OCI-LY1 (cell line): Measurements from ENCODE around the gene CDC37.

Experiments used
- H2AFZ ChIP-seq: fragments of 200-600 bp; sonication (generic), shearing (Covaris generic); 2 replicates; pipeline ENCODE4 v1.6.0; 2014; ENCODE audit warnings: antibody characterized with exemption, mild to moderate bottlenecking, low read length
- H3F3A ChIP-seq: fragments of 200-600 bp; sonication (generic), shearing (Covaris generic); 2 replicates; pipeline ENCODE4 v1.6.0; 2014; ENCODE audit warnings: mild to moderate bottlenecking, antibody characterized with exemption, low read length, moderate library complexity; ENCODE audit not compliant: insufficient read depth
- H3K27ac ChIP-seq: fragments of 200-600 bp; sonication (generic); 2 replicates; pipeline ENCODE4 v1.5.1; 2014; ENCODE audit warnings: low read length, mixed run types, mild to moderate bottlenecking, low read depth; ENCODE audit not compliant: poor library complexity, severe bottlenecking
- H3K27me3 ChIP-seq: fragments of 200-600 bp; sonication (generic); 2 replicates; pipeline ENCODE4 v1.6.0; 2014; ENCODE audit warnings: antibody characterized with exemption, mild to moderate bottlenecking, low read length, moderate library complexity; ENCODE audit not compliant: insufficient read depth
- H3K36me3 ChIP-seq: fragments of 200-600 bp; sonication (generic); 2 replicates; pipeline ENCODE4 v1.6.1; 2014; ENCODE audit warnings: mild to moderate bottlenecking, antibody characterized with exemption, low read length, moderate library complexity, mixed read lengths; ENCODE audit not compliant: insufficient read depth
- H3K4me1 ChIP-seq: fragments of 200-600 bp; sonication (generic); 2 replicates; pipeline ENCODE4 v1.5.1; 2014; ENCODE audit warnings: mild to moderate bottlenecking, low read length, moderate library complexity; ENCODE audit not compliant: insufficient read depth, severe bottlenecking
- H3K4me2 ChIP-seq: fragments of 200-600 bp; sonication (generic), shearing (Covaris generic); 2 replicates; pipeline ENCODE4 v1.6.1; 2014; ENCODE audit warnings: low read length
- H3K4me3 ChIP-seq: fragments of 200-600 bp; sonication (generic); 2 replicates; pipeline ENCODE4 v1.5.1; 2014; ENCODE audit warnings: low read length, low read depth, mild to moderate bottlenecking, mixed read lengths; ENCODE audit not compliant: poor library complexity, severe bottlenecking
- H3K79me2 ChIP-seq: fragments of 200-600 bp; shearing (Covaris generic); 2 replicates; pipeline ENCODE4 v1.6.1; 2016; ENCODE audit warnings: mixed run types, low read length, mixed read lengths; ENCODE audit not compliant: insufficient read depth
- H3K9ac ChIP-seq: fragments of 200-600 bp; sonication (generic), shearing (Covaris generic); 2 replicates; pipeline ENCODE4 v1.6.1; 2014; ENCODE audit warnings: mild to moderate bottlenecking, low read length, mixed read lengths
- H3K9me2 ChIP-seq: fragments of 200-600 bp; sonication (generic), shearing (Covaris generic); 2 replicates; pipeline ENCODE4 v1.6.1; 2014; ENCODE audit warnings: low read depth, mild to moderate bottlenecking, low read length, mixed read lengths
- H3K9me3 ChIP-seq: fragments of 200-600 bp; shearing (Covaris generic); 2 replicates; pipeline ENCODE4 v1.6.1; 2014; ENCODE audit warnings: low read length, mixed read lengths
- H4K20me1 ChIP-seq: fragments of 200-600 bp; sonication (generic), shearing (Covaris generic); 2 replicates; pipeline ENCODE4 v1.6.0; 2016; ENCODE audit warnings: mild to moderate bottlenecking, low read length; ENCODE audit not compliant: insufficient read depth
- EZH2 ChIP-seq: fragments of 200-600 bp; sonication (generic), shearing (Covaris generic); IDR thresholded peaks from 2 replicates; pipeline ENCODE4 v1.8.0; 2017; ENCODE audit warnings: borderline replicate concordance, mixed run types, mild to moderate bottlenecking, antibody characterized with exemption, low read length, moderate library complexity, mixed read lengths
- TF ChIP-seq, protein P1 (sequence below): fragments of 200-600 bp; sonication (generic), shearing (Covaris generic); IDR thresholded peaks from 2 replicates; pipeline ENCODE4 v1.5.1; 2017; ENCODE audit warnings: mild to moderate bottlenecking, antibody characterized with exemption, low read length, moderate library complexity, mixed read lengths

CDC37 gene

DNA sequence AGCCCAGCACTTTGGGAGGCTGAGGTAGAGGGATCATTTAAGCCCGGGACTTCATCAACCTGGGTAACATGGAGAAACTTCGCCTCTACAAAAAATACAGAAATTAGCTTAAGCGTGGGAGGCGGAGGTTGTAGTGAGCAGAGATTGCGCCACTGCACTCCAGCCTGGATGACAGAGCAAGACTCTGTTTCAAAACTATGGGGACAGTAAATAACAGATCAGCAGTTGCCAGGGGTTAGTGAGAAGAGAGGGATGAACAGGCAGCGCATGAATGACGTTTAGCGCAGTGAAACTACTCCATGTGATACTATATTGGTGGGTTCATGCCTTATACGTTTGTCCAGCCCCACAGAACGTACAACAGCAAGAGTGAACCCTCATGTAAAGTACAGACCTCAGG, 56.8 kb downstream of the CDC37 start:
- no peaks in the 10 kb centered on the region; the same call in 1 of the 2 replicates for H3K27me3 ChIP-seq
- no peaks in the 10 kb centered on the region for H3K9me2 ChIP-seq
- H3K4me3 ChIP-seq = no peak overlapping the region
- no peak overlapping the region for H3K27ac ChIP-seq
- H3K4me1 ChIP-seq = no peaks in the 10 kb centered on the region
- TF ChIP-seq EZH2 = no peak
- TF ChIP-seq, protein P1, sequence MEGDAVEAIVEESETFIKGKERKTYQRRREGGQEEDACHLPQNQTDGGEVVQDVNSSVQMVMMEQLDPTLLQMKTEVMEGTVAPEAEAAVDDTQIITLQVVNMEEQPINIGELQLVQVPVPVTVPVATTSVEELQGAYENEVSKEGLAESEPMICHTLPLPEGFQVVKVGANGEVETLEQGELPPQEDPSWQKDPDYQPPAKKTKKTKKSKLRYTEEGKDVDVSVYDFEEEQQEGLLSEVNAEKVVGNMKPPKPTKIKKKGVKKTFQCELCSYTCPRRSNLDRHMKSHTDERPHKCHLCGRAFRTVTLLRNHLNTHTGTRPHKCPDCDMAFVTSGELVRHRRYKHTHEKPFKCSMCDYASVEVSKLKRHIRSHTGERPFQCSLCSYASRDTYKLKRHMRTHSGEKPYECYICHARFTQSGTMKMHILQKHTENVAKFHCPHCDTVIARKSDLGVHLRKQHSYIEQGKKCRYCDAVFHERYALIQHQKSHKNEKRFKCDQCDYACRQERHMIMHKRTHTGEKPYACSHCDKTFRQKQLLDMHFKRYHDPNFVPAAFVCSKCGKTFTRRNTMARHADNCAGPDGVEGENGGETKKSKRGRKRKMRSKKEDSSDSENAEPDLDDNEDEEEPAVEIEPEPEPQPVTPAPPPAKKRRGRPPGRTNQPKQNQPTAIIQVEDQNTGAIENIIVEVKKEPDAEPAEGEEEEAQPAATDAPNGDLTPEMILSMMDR = no peak
- peaks cover 18% of the 10 kb centered on the region for H3K36me3 ChIP-seq
- no peak overlapping the region for H3K9ac ChIP-seq
- H3K79me2 ChIP-seq = no peaks in the 10 kb centered on the region
- no peaks in the 10 kb centered on the region for H4K20me1 ChIP-seq
- H3K4me2 ChIP-seq = no peak overlapping the region
- H3K9me3 ChIP-seq = no peaks in the 10 kb centered on the region
- H3F3A ChIP-seq = no peaks in the 10 kb centered on the region
- H2AFZ ChIP-seq = no peak overlapping the region

DNA sequence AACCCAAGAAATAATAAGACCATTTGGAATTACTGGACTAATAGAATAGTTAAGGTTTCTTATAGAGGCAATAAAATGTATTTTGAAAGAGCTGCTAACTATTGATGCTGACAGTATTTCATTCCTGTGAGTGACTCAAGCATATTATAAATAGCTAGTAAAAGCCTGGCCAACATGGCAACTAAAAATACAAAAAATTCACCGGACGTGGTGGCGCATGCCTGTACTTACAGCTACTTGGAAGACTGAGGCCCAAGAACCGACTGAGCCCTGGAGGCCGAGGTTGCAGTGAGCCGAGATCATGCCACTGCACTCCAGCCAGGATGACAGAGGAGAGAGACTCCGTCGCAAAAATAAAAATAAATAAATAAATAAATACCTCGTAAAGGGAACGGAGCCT, 58.6 kb downstream of the CDC37 start:
- Histone ChIP-seq H3K4me1 (peaks cover 3% of the 10 kb centered on the region), H3K9me2 (no peaks in the 10 kb centered on the region), H3F3A (no peaks in the 10 kb centered on the region), H3K27me3 (no peaks in the 10 kb centered on the region; the same call in 1 of the 2 replicates), H3K36me3 (peaks cover 1% of the 10 kb centered on the region), H3K9ac (no peak overlapping the region), H3K4me3 (no peak overlapping the region), H3K27ac (no peak overlapping the region), H2AFZ (no peak overlapping the region), H3K79me2 (no peaks in the 10 kb centered on the region), H3K9me3 (no peaks in the 10 kb centered on the region), H4K20me1 (no peaks in the 10 kb centered on the region), H3K4me2 (no peak overlapping the region)
- TF ChIP-seq, protein P1 = no peak
- no peak for TF ChIP-seq EZH2

DNA sequence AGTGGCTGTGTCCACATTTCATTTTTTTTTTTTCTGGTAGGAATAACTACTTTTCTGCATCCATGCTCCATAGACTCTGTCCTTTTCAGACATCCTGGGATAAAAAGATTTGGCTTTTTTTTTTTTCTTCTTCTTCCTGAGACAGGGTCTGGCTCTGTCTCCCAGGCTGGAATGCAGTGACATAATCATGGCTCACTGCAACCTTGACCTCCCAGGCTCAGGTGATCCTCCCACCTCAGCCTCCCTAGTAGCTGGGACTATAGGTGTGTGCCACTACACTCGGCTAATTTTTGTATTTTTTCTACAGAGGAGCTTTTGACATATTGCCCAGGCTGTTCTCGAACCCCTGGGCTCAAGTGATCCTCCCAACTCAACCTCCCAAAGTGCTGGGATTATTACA, 59.8 kb downstream of the CDC37 start:
- H3K4me1 ChIP-seq = peaks cover 16% of the 10 kb centered on the region
- H3K27ac ChIP-seq = no peak overlapping the region
- no peaks in the 10 kb centered on the region; the same call in 1 of the 2 replicates for H3K27me3 ChIP-seq
- no peaks in the 10 kb centered on the region for H3F3A ChIP-seq
- TF ChIP-seq, protein P1 = no peak
- no peak for TF ChIP-seq EZH2
- no peak overlapping the region for H2AFZ ChIP-seq
- no peaks in the 10 kb centered on the region for H3K9me2 ChIP-seq
- H3K4me2 ChIP-seq = no peak overlapping the region
- no peaks in the 10 kb centered on the region for H4K20me1 ChIP-seq
- H3K9me3 ChIP-seq = no peaks in the 10 kb centered on the region
- H3K9ac ChIP-seq = no peak overlapping the region
- no peaks in the 10 kb centered on the region; the same call in 1 of the 2 replicates for H3K36me3 ChIP-seq
- H3K79me2 ChIP-seq = no peaks in the 10 kb centered on the region
- no peak overlapping the region for H3K4me3 ChIP-seq
